Keratinocyte (primary cell): ENCODE measurements around the gene SAE1. TPM values are rescaled to one million over a fixed set of nuclear protein-coding genes. Genes with fewer than 3 reads are reported as not detected.
"Not testable (repeated sequence)": the region's sequence is repeated elsewhere in the genome, so short reads cannot be mapped to it uniquely, and the experiment has no call there.

ENCODE experiments used
- DNase-seq: peaks from one replicate; pipeline ENCODE4 v3.0.0-alpha.2; 2011; ENCODE audit warnings: low read depth, missing footprints, low spot score
- FAIRE-seq: peaks from 2 replicates; lab custom pipeline; 2011; peaks lifted over from hg19 to GRCh38; lab: Jason Lieb, UNC
- H2AFZ ChIP-seq: 2 replicates; pipeline ENCODE4 v1.6.0; 2012; ENCODE audit warnings: low read length, control low read depth, inconsistent platforms; ENCODE audit not compliant: control insufficient read depth
- H3K27ac ChIP-seq: 2 replicates; pipeline ENCODE4 v1.5.1; 2011; ENCODE audit warnings: low read length; ENCODE audit not compliant: control insufficient read depth, insufficient read depth
- H3K27me3 ChIP-seq: 3 replicates; pipeline ENCODE4 v1.6.0; 2011; ENCODE audit warnings: low read length; ENCODE audit not compliant: control insufficient read depth, insufficient read depth; ENCODE audit errors: extremely low read depth
- H3K36me3 ChIP-seq, 2 experiments: 2 replicates in 1 of 2; 3 replicates in 1 of 2; pipeline ENCODE4 v1.5.1; 2011; ENCODE audit warnings: low read length in 2 of 2, mild to moderate bottlenecking in 1 of 2; ENCODE audit not compliant: control insufficient read depth in 2 of 2, insufficient read depth in 2 of 2; ENCODE audit errors: extremely low read depth in 1 of 2
- H3K4me1 ChIP-seq: 3 replicates; pipeline ENCODE4 v1.5.1; 2011; ENCODE audit warnings: low read length; ENCODE audit not compliant: control insufficient read depth, insufficient read depth; ENCODE audit errors: extremely low read depth
- H3K4me2 ChIP-seq: 3 replicates; pipeline ENCODE4 v1.6.0; 2011; ENCODE audit warnings: low read depth, low read length; ENCODE audit not compliant: control insufficient read depth, insufficient read depth; ENCODE audit errors: extremely low read depth
- H3K4me3 ChIP-seq, 3 experiments: fragments of 200-600 bp in 1 of 3; sonication (generic) in 1 of 3; 2 replicates in 2 of 3; 3 replicates in 1 of 3; pipeline ENCODE4 v1.5.1; 2011 to 2016; ENCODE audit warnings: low read length in 3 of 3, mild to moderate bottlenecking in 3 of 3, control low read depth in 2 of 3, inconsistent platforms in 1 of 3, low read depth in 1 of 3, mixed read lengths in 1 of 3, mixed run types in 1 of 3, moderate library complexity in 1 of 3; ENCODE audit not compliant: control insufficient read depth in 2 of 3, insufficient read depth in 2 of 3; ENCODE audit errors: extremely low read depth in 1 of 3
- H3K79me2 ChIP-seq: 2 replicates; pipeline ENCODE4 v1.6.0; 2012; ENCODE audit warnings: low read length; ENCODE audit not compliant: control insufficient read depth, insufficient read depth
- H3K9ac ChIP-seq: 3 replicates; pipeline ENCODE4 v1.6.0; 2011; ENCODE audit warnings: low read length; ENCODE audit not compliant: control insufficient read depth, insufficient read depth; ENCODE audit errors: extremely low read depth
- H3K9me1 ChIP-seq: 3 replicates; pipeline ENCODE4 v1.6.0; 2011; ENCODE audit warnings: low read length; ENCODE audit not compliant: control insufficient read depth, insufficient read depth; ENCODE audit errors: extremely low read depth
- H3K9me3 ChIP-seq: 2 replicates; pipeline ENCODE4 v1.5.1; 2012; ENCODE audit warnings: low read depth, low read length; ENCODE audit not compliant: control insufficient read depth
- H4K20me1 ChIP-seq: 3 replicates; pipeline ENCODE4 v1.6.0; 2011; ENCODE audit warnings: low read length; ENCODE audit not compliant: control insufficient read depth, insufficient read depth; ENCODE audit errors: extremely low read depth
- EZH2 ChIP-seq: IDR thresholded peaks from one replicate; pipeline ENCODE4 v1.6.1; 2012; ENCODE audit warnings: inconsistent platforms, mild to moderate bottlenecking, low read length, moderate library complexity
- dilution Hi-C: fragments of 300-500 bp; cut with MboI; formaldehyde crosslinking; loops from one replicate; pipeline ENCODE4 v1.7.0; 2020; ENCODE audit warnings: low sequenced_read_pairs; ENCODE audit not compliant: extremely low pct_ligation_motif_present
- polyA plus RNA-seq, 5 experiments: library from polyadenylated mRNA; depleted of rRNA in 3 of 5; stranded (reverse) in 3 of 5; stranded (forward) in 1 of 5; unstranded in 1 of 5; fragments of >200 nt; gene quantifications; 1 replicate in 1 of 5; 2 replicates in 3 of 5; 3 replicates in 1 of 5; pipeline versions ENCODE4 v1.2.1 to v1.2.3, GENCODE V29; 2011 to 2012; ENCODE audit warnings: missing spikeins in 2 of 5, low read depth in 1 of 5, low replicate concordance in 1 of 5
- TF ChIP-seq, protein P1 (sequence below), 3 experiments: IDR thresholded peaks in 1 of 3; conservative IDR thresholded peaks in 1 of 3; optimal IDR thresholded peaks in 1 of 3; 2 replicates in 2 of 3; 3 replicates in 1 of 3; pipeline versions ENCODE3 to v1.5.1; 2011; ENCODE audit warnings: low read length in 3 of 3, mild to moderate bottlenecking in 3 of 3, moderate library complexity in 2 of 3, control low read depth in 1 of 3, inconsistent platforms in 1 of 3; ENCODE audit not compliant: insufficient read depth in 2 of 3; ENCODE audit errors: extremely low read depth in 1 of 3

Gene SAE1
- polyA plus RNA-seq, 1 donor (not counting 4 experiments of a cell fraction or from before 2014, with no cell fraction given): 102 TPM

- TF ChIP-seq, protein P1, sequence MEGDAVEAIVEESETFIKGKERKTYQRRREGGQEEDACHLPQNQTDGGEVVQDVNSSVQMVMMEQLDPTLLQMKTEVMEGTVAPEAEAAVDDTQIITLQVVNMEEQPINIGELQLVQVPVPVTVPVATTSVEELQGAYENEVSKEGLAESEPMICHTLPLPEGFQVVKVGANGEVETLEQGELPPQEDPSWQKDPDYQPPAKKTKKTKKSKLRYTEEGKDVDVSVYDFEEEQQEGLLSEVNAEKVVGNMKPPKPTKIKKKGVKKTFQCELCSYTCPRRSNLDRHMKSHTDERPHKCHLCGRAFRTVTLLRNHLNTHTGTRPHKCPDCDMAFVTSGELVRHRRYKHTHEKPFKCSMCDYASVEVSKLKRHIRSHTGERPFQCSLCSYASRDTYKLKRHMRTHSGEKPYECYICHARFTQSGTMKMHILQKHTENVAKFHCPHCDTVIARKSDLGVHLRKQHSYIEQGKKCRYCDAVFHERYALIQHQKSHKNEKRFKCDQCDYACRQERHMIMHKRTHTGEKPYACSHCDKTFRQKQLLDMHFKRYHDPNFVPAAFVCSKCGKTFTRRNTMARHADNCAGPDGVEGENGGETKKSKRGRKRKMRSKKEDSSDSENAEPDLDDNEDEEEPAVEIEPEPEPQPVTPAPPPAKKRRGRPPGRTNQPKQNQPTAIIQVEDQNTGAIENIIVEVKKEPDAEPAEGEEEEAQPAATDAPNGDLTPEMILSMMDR (optimal IDR thresholded peaks at IDR 0.05 in 1 of 3, IDR thresholded peaks at IDR 0.05 in 1 of 3, conservative IDR thresholded peaks at IDR 0.05 in 1 of 3; ENCODE audit: extremely low read depth in 1 of 3, insufficient read depth in 2 of 3, low read length in 3 of 3): peak; percentile 90 to 94 (median 90)
- TF ChIP-seq EZH2: no peak
- Histone ChIP-seq H2AFZ (no peak overlapping the region), H4K20me1 (no peaks in the 10 kb centered on the region), H3K9me3 (no peaks in the 10 kb centered on the region), H3K79me2 (no peaks in the 10 kb centered on the region), H3K27ac (no peak overlapping the region), H3K4me3 (no peak overlapping the region), H3K27me3 (no peaks in the 10 kb centered on the region), H3K9me1 (no peaks in the 10 kb centered on the region), H3K4me1 (peaks cover 14% of the 10 kb centered on the region), H3K36me3 (no peaks in the 10 kb centered on the region), H3K9ac (no peak overlapping the region), H3K4me2 (peak overlapping the region; percentile 37)
- dilution Hi-C loops: no loop called here
- DNase-seq (no peak), FAIRE-seq (no peak)
These were observed 116.8 kb downstream of the SAE1 start for GRCh38 chr19:47247308-47247990.

GRCh38 chr19:47253016-47253415 lies 122.4 kb downstream of the SAE1 start:
- Histone ChIP-seq H3K4me1 (peaks cover 27% of the 10 kb centered on the region), H3K4me2 (peak overlapping the region; percentile 17), H3K27ac (peak overlapping the region; percentile 33), H3K9ac (peak overlapping the region; percentile 13)
- H3K9me3 ChIP-seq, H3K79me2 ChIP-seq, DNase-seq, H3K9me1 ChIP-seq, H3K36me3 ChIP-seq, H3K27me3 ChIP-seq, dilution Hi-C loops, H3K4me3 ChIP-seq, H4K20me1 ChIP-seq, H2AFZ ChIP-seq, FAIRE-seq: not testable (repeated sequence)
